Measurements from ENCODE around the gene APOL3.
A peak's percentile ranks its signal among the peaks of the same experiment; 100 is the strongest.
"Not testable (repeated sequence)": the region's sequence is repeated elsewhere in the genome, so short reads cannot be mapped to it uniquely, and the experiment has no call there.

Gene APOL3

DNA sequence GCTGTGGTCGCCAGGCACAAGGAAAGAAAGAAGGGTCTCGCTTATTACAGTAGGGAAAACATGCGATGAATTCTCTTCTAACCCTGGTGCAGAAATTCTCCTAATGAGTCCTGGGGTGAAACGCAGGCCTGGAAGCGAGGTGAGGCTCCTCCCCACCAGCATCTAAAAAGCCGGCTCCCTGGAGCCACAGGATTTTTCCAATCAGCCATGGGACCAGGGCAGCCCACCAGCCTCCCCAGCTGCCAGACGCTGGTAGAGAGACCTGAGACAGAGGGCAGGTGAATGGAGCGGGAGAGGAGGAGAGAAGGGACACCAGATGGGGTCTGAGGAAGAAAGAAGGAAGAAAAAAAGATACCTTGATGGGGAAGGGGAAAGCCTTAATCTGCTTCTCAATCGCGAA lies 28.6 kb downstream of the APOL3 start:
- DNase-seq = no peak

DNA sequence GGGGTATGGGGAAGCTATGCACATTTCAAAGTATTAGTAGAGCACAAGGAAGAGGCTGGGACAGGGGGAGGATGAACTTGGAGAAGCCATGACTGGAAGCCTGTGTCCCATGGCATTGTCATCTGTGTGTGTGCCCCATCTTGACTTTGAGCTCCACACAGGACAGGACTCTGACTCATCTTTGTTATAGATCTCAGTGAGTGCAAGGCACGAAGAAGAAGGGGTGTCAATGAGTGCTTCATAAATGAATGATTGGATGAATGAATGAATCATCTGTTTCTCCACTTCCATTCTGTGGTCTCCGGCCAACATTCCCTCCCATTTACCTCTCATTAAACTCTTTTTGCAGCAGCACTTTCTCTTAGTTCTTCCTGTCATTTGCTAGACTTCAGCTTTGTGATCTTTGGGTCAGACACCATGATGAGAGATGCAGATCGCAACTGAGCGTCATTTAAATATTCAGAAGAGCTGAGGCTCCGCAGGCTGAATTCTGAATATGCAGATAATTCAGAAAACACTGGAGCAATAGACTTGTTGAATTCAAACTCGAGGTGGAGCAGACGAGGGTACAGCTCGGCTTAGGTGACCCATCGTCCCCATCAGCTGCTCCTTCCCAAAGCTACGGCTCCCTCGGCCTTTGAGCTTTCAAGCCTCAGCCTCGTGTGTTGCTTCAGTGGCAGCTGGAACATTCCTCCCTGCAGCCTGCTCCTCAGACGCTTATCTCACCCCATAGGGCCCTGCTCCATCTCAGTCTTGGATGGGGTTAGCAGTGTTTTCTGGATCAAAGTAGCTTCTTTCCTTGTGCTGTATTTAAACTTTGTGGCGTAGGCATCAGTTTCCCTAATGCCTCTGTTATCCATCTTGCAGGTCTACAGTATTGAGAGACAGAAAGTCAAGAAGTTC lies 30.8 kb downstream of the APOL3 start:
- no peak for DNase-seq

DNA sequence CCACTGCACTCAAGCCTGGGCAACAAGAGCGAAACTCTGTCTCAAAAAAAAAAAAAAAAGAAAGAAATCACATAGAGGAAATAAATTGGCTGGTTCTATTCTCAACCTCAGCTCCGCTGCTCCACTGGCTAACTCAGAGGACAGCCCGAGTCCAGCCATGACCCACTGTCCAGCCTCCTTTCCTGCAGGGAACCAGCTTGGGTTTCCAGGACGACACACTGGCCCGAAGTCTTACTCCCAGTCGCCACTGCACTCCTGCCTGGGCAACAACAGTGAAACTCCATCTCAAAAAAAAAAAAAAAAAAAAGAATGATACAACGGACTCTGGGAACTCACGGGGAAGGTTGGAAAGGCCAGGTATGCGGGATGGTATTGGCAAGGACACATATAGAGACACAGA lies 31.5 kb downstream of the APOL3 start:
- no peak for DNase-seq

DNA sequence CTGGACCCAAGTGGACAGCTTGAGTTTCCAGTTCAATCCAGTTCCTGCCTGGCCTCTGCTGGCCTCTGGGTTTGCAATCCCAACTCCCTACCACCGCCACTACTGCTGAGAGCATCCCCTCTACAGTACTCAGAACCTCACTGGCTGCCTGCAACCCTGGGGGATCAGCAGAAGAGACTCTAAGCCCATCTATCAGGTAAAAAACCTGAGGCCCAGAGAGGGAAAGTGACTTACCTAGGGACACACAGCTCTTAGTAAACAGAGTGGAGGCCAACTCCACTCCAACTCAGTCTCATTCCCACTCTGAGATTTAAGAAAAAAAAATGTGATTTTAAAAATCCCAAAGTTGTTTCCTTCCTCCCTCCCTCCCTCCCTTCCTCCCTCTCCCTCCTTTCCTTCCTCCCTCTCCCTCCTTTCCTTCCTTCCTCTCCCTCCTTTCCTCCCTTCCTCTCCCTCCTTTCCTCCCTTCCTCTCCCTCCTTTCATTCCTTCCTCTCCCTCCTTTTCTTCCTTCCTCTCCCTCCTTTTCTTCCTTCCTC lies 34.5 kb downstream of the APOL3 start:
- DNase-seq = no peak

GRCh38 chr22:36125434-36125833 lies 35.1 kb downstream of the APOL3 start:
- DNase-seq = no peak

DNA sequence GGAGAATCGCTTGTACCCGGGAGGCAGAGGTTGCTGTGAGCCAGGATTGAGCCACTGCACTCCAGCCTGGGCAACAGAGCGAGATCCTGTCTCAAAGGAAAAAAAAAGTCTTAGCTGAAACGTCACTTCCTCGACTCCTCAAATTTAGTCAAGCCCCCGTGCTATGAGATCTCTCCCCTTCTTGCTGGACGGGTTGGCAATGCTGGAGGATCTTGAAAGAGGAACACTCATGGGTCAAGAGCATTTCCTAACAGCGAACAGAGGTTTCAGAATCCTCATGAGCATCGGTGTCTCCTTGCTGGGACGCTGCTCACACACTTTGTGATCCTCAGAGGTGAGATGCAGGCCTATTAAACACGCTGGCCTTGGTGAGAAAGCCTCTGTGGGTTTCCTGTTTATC lies 35.9 kb downstream of the APOL3 start:
- no peak for DNase-seq

DNA sequence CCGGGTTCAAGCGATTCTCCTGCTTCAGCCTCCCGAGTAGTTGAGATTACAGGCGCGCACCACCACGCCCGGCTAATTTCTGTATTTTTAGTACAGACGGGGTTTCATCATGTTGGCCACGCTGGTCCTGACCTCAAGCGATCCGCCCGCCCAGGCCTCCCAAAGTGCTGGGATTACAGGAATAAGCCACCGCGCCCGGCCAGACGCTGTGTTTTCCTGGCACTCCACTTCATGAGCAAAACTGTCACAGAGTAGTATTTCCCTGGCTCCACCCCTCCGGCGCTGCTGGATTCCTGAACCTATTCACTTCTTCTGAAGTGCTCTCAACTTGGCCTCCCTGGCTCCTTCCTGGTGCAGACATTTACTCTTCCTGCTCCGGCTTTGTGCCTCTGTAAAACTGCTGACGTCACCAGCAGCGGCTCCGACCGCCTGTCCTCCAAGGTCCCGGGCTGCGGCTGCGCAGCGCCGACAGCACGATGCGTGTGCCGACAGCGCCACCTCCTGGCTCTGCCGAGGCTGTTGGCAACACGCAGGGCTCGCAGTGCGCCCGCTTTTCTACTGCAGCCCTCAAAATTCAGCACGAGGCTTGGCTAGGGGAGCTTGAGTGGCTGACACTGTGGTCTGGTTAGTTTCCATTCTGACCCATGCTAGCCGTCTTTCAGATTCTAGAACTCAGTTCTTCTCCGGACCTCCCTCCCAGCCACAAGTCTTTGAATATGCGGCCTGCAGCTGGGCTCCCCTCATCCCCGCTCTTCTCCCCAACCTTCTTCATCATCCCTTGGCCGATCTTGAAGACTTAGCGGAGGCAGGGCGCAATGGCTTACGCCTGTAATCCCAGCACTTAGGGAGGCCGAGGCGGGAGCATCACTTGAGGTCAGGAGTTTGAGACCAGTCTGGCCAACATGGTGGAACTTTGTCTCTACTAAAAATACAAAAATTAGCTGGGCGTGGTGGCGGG lies 36.6 kb downstream of the APOL3 start:
- DNase-seq = peak; percentile 98

GRCh38 chr22:36120621-36121351 lies 39.8 kb downstream of the APOL3 start:
- DNase-seq = not testable (repeated sequence)

DNA sequence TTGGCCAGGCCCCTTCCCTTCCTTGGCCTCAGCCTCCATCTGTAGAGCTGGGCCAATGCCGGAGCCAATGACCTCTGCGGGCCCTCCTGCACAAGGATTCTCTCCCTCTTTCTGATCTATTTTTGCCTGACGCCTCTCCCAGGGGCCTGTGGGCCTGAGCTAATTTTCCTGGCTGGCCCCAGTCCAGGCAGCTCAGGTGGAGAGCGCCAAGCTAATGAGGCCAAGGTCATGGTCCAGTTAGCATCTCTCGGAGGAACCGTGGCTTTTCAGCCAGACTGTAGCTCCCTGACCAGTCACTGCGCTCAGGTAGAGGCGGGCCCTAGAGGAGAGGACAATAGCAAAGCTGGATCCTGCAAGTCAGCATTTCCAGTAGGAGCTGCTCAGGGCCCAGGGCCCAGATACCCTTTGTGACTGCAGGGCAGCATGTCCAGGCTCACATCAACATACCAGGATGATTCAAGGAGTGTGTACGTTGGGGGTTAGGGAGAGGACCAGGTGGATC lies 43.5 kb downstream of the APOL3 start:
- DNase-seq = no peak

- DNase-seq = no peak
Measured at GRCh38 chr22:36116127-36116526, 44.4 kb downstream of the APOL3 start.

GRCh38 chr22:36113121-36113520 lies 47.4 kb downstream of the APOL3 start:
- no peak for DNase-seq

GRCh38 chr22:36111316-36111715 lies 49.2 kb downstream of the APOL3 start:
- no peak for DNase-seq

DNA sequence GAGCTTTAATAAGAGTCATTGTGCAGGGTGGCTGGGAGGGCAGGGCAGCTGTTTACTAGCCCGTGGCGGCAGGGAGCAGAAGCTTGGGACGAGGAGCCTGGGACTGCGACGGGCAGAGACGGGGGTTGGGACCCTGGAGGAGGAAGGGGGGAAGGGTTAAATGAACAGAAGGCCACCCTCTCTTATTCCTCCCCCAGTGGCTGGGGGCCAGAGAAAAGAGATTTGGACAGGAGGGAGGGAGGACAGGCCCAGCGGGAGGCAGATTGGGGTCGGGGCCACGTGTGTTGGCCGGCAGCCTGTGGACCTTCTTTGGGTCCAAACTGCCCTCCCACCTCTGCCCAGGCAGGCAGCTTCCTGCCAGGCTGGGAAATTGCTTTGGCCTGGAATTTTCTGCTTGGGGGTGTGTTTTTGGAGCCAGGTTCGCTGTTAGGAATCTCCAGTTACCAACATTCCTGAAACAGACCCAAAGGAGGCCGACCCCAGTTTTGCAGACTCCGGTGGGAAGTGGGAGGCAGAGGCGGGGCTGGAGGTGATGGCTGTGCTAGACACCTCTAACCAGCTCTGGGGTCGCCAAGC lies 50.2 kb downstream of the APOL3 start:
- DNase-seq = no peak

- DNase-seq = no peak
Measured at GRCh38 chr22:36107436-36107835, 53.1 kb downstream of the APOL3 start.

DNA sequence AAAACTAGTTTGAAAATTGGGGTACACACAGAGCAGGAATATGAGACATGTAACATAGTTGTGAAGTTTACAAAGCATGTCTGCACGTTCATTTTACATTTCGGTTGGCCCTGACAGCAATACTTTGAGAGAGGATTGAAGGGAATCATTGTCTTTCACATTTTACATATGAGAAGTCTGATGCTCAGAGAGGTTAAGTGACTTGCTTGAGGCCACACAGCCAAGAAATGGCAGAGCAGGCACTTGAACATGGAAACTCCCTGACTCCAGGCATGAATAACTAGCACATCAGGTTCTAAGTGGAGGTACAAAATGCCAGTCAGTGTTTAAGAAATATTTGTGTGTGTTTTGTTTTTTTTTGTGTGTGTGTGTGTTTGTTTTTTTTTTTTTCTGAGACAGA lies 53.6 kb downstream of the APOL3 start:
- DNase-seq = no peak

DNA sequence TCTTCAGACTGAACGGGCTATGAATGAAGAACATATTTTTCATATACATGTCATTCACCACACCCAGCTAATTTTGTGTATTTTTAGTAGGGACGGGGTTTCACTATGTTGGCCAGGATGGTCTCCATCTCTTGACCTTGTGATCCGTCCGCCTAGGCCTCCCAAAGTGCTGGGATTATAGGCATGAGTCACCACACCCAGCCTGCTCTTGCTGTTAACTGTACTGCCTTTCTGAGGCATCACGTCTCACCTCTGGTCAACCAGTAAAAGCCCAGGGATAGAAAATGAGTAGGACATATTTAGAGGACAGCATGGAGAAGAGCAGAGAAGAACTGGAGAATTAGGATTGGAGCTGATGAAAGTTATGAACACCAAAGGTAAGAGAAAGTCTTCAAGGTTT lies 55.6 kb downstream of the APOL3 start:
- DNase-seq = no peak

DNA sequence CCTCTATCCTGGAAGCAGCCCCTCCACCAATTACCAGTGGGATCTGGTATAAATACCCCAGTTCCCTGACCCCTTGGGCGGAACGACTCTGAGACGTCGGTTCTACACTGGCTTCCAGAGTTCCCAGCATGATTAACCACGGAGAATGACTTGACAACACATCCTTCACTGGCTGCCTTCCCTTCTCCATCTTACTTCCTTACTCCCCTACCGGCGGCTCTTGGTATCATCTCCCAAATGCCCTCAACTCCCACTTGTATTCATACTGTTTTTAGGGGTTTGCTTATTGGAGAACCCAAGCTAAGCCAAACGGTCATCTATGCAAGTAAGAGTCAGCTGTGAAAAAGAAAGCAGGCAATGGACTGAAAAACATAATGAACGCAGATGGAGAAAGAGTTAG lies 56.1 kb downstream of the APOL3 start:
- DNase-seq = no peak

DNA sequence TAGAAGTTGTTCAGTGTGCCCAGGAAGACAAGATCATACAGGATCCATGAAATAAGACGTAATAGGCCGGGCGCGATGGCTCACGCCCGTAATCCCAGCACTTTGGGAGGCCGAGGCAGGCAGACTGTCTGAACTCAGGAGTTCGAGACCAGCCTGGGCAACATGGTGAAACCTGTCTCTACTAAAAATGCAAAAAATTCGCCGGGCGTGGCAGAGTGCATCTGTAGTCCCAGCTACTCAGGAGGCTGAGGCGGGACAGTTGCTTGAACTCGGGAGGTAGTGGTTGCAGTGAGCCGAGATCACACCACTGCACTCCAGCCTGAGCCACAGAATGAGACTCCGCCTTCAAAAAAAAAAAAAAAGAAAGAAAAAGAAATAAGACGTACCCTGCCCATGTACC lies 56.7 kb downstream of the APOL3 start:
- no peak for DNase-seq

DNA sequence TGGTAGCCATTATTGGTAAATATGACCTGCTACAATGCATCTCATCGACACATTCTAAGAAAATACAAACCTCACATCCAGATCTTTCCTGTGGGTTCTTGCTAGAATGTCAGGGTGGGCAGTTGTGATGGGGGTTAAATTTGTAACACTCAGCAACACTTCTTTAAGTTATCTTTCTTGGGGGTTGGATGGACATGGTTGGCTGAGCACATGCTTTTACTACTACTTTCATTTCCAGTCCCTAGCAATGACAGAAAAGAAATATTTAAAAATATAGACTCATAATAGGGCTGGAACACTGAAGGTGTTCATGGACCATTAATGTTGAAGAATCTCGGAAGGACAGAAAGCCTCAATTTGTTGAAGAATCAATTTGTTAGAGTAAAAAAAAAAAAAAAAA lies 57.6 kb downstream of the APOL3 start:
- DNase-seq = no peak

DNA sequence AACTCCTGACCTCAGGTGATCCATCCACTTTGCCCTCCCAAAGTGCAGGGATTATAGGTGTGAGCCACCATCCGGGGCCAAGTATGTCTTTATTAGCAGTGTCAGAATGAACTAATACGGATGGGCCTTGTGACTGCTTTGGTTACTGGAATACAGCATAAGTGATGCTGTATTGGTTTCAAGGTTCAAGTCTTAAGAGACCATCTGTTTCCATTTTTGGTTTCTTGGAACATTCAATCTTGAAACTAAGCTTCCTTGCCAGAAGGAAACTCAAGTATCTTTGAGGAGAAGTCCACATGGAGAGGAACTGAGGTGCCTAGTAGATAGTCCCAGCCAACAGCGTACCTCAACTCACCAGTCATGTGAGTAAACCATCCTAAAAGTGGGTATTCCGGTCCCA lies 58.8 kb downstream of the APOL3 start:
- no peak for DNase-seq

GRCh38 chr22:36100908-36101307 lies 59.6 kb downstream of the APOL3 start:
- not testable (repeated sequence) for DNase-seq

GRCh38 chr22:36100134-36100824 lies 60.3 kb downstream of the APOL3 start:
- DNase-seq = no peak

Data from NCI-H524 (cell line).